OCI-LY1 (cell line): Measurements from ENCODE around the gene S100PBP.

Source experiments
- H2AFZ ChIP-seq: fragments of 200-600 bp; sonication (generic), shearing (Covaris generic); 2 replicates; pipeline ENCODE4 v1.6.0; 2014; ENCODE audit warnings: antibody characterized with exemption, mild to moderate bottlenecking, low read length
- H3F3A ChIP-seq: fragments of 200-600 bp; sonication (generic), shearing (Covaris generic); 2 replicates; pipeline ENCODE4 v1.6.0; 2014; ENCODE audit warnings: mild to moderate bottlenecking, antibody characterized with exemption, low read length, moderate library complexity; ENCODE audit not compliant: insufficient read depth
- H3K27ac ChIP-seq: fragments of 200-600 bp; sonication (generic); 2 replicates; pipeline ENCODE4 v1.5.1; 2014; ENCODE audit warnings: low read length, mixed run types, mild to moderate bottlenecking, low read depth; ENCODE audit not compliant: poor library complexity, severe bottlenecking
- H3K27me3 ChIP-seq: fragments of 200-600 bp; sonication (generic); 2 replicates; pipeline ENCODE4 v1.6.0; 2014; ENCODE audit warnings: antibody characterized with exemption, mild to moderate bottlenecking, low read length, moderate library complexity; ENCODE audit not compliant: insufficient read depth
- H3K36me3 ChIP-seq: fragments of 200-600 bp; sonication (generic); 2 replicates; pipeline ENCODE4 v1.6.1; 2014; ENCODE audit warnings: mild to moderate bottlenecking, antibody characterized with exemption, low read length, moderate library complexity, mixed read lengths; ENCODE audit not compliant: insufficient read depth
- H3K4me1 ChIP-seq: fragments of 200-600 bp; sonication (generic); 2 replicates; pipeline ENCODE4 v1.5.1; 2014; ENCODE audit warnings: mild to moderate bottlenecking, low read length, moderate library complexity; ENCODE audit not compliant: insufficient read depth, severe bottlenecking
- H3K4me2 ChIP-seq: fragments of 200-600 bp; sonication (generic), shearing (Covaris generic); 2 replicates; pipeline ENCODE4 v1.6.1; 2014; ENCODE audit warnings: low read length
- H3K4me3 ChIP-seq: fragments of 200-600 bp; sonication (generic); 2 replicates; pipeline ENCODE4 v1.5.1; 2014; ENCODE audit warnings: low read length, low read depth, mild to moderate bottlenecking, mixed read lengths; ENCODE audit not compliant: poor library complexity, severe bottlenecking
- H3K79me2 ChIP-seq: fragments of 200-600 bp; shearing (Covaris generic); 2 replicates; pipeline ENCODE4 v1.6.1; 2016; ENCODE audit warnings: mixed run types, low read length, mixed read lengths; ENCODE audit not compliant: insufficient read depth
- H3K9ac ChIP-seq: fragments of 200-600 bp; sonication (generic), shearing (Covaris generic); 2 replicates; pipeline ENCODE4 v1.6.1; 2014; ENCODE audit warnings: mild to moderate bottlenecking, low read length, mixed read lengths
- H3K9me2 ChIP-seq: fragments of 200-600 bp; sonication (generic), shearing (Covaris generic); 2 replicates; pipeline ENCODE4 v1.6.1; 2014; ENCODE audit warnings: low read depth, mild to moderate bottlenecking, low read length, mixed read lengths
- H3K9me3 ChIP-seq: fragments of 200-600 bp; shearing (Covaris generic); 2 replicates; pipeline ENCODE4 v1.6.1; 2014; ENCODE audit warnings: low read length, mixed read lengths
- H4K20me1 ChIP-seq: fragments of 200-600 bp; sonication (generic), shearing (Covaris generic); 2 replicates; pipeline ENCODE4 v1.6.0; 2016; ENCODE audit warnings: mild to moderate bottlenecking, low read length; ENCODE audit not compliant: insufficient read depth
- EZH2 ChIP-seq: fragments of 200-600 bp; sonication (generic), shearing (Covaris generic); IDR thresholded peaks from 2 replicates; pipeline ENCODE4 v1.8.0; 2017; ENCODE audit warnings: borderline replicate concordance, mixed run types, mild to moderate bottlenecking, antibody characterized with exemption, low read length, moderate library complexity, mixed read lengths
- TF ChIP-seq, protein P1 (sequence below): fragments of 200-600 bp; sonication (generic), shearing (Covaris generic); IDR thresholded peaks from 2 replicates; pipeline ENCODE4 v1.5.1; 2017; ENCODE audit warnings: mild to moderate bottlenecking, antibody characterized with exemption, low read length, moderate library complexity, mixed read lengths

S100PBP gene

DNA sequence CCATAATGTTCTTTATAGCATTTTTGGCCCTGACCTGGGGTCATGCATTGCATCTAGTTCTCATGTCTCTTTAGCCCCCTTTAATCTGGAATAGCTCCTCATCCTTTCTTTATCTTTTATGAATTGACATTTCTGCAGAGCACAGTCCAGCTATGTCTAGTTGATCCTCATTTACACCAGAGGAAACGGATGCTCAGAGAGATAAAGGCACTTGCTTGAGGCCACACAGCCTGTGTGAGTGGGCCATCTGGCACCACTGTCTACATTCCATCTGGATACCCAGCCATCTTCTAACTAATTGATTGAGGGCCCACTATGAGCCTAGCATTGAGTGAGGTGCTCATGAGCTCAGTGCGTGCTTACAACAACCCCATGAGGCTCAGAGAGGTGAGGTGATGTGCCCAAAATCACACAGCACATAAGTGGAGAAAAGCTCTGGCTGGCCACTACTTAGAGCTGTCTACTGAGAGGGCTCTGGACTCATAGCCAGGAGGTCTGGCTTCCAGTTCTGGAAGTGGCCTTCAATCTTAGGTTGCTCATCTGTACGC, 72.4 kb downstream of the S100PBP start:
- Histone ChIP-seq H4K20me1 (no peaks in the 10 kb centered on the region), H3K4me1 (no peaks in the 10 kb centered on the region), H3K79me2 (no peaks in the 10 kb centered on the region), H2AFZ (no peak overlapping the region), H3K27me3 (peaks cover 8% of the 10 kb centered on the region), H3K36me3 (no peaks in the 10 kb centered on the region), H3K9ac (no peak overlapping the region), H3K4me2 (no peak overlapping the region), H3K9me2 (no peaks in the 10 kb centered on the region), H3K4me3 (no peak overlapping the region), H3K27ac (no peak overlapping the region), H3F3A (no peaks in the 10 kb centered on the region), H3K9me3 (no peaks in the 10 kb centered on the region)
- TF ChIP-seq EZH2: no peak
- TF ChIP-seq, protein P1, sequence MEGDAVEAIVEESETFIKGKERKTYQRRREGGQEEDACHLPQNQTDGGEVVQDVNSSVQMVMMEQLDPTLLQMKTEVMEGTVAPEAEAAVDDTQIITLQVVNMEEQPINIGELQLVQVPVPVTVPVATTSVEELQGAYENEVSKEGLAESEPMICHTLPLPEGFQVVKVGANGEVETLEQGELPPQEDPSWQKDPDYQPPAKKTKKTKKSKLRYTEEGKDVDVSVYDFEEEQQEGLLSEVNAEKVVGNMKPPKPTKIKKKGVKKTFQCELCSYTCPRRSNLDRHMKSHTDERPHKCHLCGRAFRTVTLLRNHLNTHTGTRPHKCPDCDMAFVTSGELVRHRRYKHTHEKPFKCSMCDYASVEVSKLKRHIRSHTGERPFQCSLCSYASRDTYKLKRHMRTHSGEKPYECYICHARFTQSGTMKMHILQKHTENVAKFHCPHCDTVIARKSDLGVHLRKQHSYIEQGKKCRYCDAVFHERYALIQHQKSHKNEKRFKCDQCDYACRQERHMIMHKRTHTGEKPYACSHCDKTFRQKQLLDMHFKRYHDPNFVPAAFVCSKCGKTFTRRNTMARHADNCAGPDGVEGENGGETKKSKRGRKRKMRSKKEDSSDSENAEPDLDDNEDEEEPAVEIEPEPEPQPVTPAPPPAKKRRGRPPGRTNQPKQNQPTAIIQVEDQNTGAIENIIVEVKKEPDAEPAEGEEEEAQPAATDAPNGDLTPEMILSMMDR: no peak

DNA sequence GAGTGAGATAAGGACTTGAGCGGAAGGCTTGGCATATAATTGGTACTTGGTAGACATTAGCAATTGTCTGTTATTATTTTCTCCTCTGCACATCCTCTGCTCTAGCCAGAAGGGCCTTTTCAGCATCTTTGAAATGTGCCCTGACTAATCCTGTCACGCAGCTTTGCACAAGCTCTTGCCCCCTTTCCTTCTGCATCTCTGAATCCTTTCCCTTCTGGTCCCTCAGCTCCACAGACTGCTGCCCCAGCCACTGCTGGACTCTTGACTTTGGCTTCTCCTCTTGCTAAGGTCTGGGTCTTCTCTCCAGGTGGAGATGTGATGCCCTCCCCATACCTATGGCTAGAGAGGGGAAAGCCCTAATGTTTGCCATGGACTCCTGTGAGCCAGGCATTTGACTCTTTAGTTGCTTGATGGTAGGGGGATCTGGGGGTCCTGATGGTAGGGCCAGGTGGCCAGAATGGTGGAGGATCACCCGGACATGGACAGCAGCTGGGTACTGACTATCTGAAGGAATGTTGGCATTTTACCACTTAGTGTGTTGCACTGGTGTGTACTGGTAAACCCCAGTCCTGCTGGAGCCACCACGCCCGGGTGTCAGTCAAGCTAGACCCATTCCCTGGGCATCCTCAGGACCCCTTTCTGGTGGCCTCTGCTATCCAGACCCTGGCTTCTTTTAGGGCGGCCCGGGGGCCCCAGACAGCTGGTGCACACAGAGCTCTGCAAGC, 73.2 kb downstream of the S100PBP start:
- TF ChIP-seq, protein P1: no peak
- TF ChIP-seq EZH2: no peak
- Histone ChIP-seq H3F3A (no peaks in the 10 kb centered on the region), H3K4me3 (no peak overlapping the region), H3K9me3 (no peaks in the 10 kb centered on the region), H3K27me3 (peaks cover 8% of the 10 kb centered on the region), H4K20me1 (no peaks in the 10 kb centered on the region), H3K4me1 (no peaks in the 10 kb centered on the region), H3K27ac (no peak overlapping the region), H3K4me2 (no peak overlapping the region), H3K9me2 (no peaks in the 10 kb centered on the region), H3K36me3 (no peaks in the 10 kb centered on the region), H3K9ac (no peak overlapping the region), H2AFZ (no peak overlapping the region), H3K79me2 (no peaks in the 10 kb centered on the region)

DNA sequence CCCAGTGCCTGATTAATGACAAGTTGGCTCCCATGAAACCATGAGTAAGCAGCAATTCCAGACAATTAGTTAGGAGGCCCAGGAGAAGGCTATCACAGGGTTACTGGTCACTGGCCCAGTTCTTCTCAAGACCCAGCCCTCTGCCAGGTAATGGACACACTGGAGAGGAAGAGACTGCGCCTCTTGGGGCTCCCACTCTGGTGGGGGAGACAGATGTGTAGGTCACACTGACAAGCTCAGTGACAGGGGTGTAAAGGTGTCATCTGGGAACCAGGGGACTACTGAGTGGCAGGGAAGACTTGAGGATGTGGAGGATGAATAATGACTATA, 73.8 kb downstream of the S100PBP start:
- Histone ChIP-seq H4K20me1 (no peaks in the 10 kb centered on the region), H3K9me2 (no peaks in the 10 kb centered on the region), H3K79me2 (no peaks in the 10 kb centered on the region), H3K4me3 (no peak overlapping the region), H3F3A (no peaks in the 10 kb centered on the region), H3K36me3 (no peaks in the 10 kb centered on the region), H3K4me1 (no peaks in the 10 kb centered on the region), H2AFZ (no peak overlapping the region), H3K27me3 (peaks cover 8% of the 10 kb centered on the region), H3K27ac (no peak overlapping the region), H3K9me3 (no peaks in the 10 kb centered on the region), H3K9ac (no peak overlapping the region), H3K4me2 (no peak overlapping the region)
- no peak for TF ChIP-seq EZH2
- TF ChIP-seq, protein P1: no peak
